Measurements from ENCODE around the gene WNT10A.

DNA sequence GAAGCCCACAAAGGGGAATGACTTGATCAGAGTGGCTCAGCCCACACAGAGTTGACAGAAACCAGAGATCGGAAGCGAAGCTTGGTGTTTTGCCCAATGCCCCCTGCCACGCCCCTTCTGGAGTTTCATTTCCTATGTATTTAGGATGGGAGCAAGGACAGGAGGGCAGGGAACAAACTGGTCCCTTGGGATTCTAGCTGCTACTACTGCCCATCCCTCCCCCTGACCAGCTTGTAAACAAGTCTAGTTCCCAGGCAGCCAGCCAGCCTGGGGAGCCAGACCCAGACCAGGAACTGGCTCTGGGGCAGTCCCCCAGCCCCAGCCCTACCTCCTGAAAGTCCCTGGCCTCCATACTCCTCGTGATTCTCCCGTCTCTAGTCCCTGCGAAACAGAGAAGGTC is 12.8 kb upstream of the WNT10A start:
- TF ChIP-seq GATA2 (IDR thresholded peaks at IDR 0.05; ENCODE audit: low read depth, low read length) (no peak), GATA3 (IDR thresholded peaks at IDR 0.05; ENCODE audit: low read depth, low read length) (no peak)

Data from SH-SY5Y (cell line).